ENCODE data around the gene FAM200A.
"Not testable (repeated sequence)": the region's sequence is repeated elsewhere in the genome, so short reads cannot be mapped to it uniquely, and the experiment has no call there.

The FAM200A gene

GRCh38 chr7:99558306-99559174 is 6.6 kb upstream of the FAM200A start, which contains the start of gene ZNF655:
TSS of gene ZNF655 (plus strand) at chr7:99558642. CDS start at chr7:99560560, 1,918 bp downstream.
- DNase-seq = peak; percentile 58

- no peak for DNase-seq
These were observed 6.0 kb upstream of the FAM200A start for GRCh38 chr7:99557940-99558305.

- DNase-seq = no peak
These were observed 5.3 kb upstream of the FAM200A start for GRCh38 chr7:99557196-99557607.

GRCh38 chr7:99554939-99555338 is 3.0 kb upstream of the FAM200A start:
- DNase-seq = no peak

GRCh38 chr7:99553039-99553438 is 1.1 kb upstream of the FAM200A start:
- no peak for DNase-seq

- no peak for DNase-seq
These were observed 580 bp downstream of the FAM200A start for GRCh38 chr7:99551334-99551733.

GRCh38 chr7:99549545-99549944 is 2.4 kb downstream of the FAM200A start:
- not testable (repeated sequence) for DNase-seq

GRCh38 chr7:99545308-99545707 is 6.6 kb downstream of the FAM200A start:
- not testable (repeated sequence) for DNase-seq

GRCh38 chr7:99543916-99544315 is 8.0 kb downstream of the FAM200A start:
- no peak for DNase-seq

GRCh38 chr7:99543081-99543671 is 8.7 kb downstream of the FAM200A start:
- DNase-seq = no peak

GRCh38 chr7:99541212-99541611 is 10.7 kb downstream of the FAM200A start:
- no peak for DNase-seq

- no peak for DNase-seq
These were observed 11.4 kb downstream of the FAM200A start for GRCh38 chr7:99540542-99540941.

- no peak for DNase-seq
These were observed 12.6 kb downstream of the FAM200A start for GRCh38 chr7:99539213-99539811.

GRCh38 chr7:99535667-99536066 is 16.2 kb downstream of the FAM200A start:
- DNase-seq = no peak

- no peak for DNase-seq
These were observed 20.6 kb downstream of the FAM200A start for GRCh38 chr7:99531354-99531765.

- DNase-seq = no peak
These were observed 26.0 kb downstream of the FAM200A start for GRCh38 chr7:99525713-99526440.

- no peak for DNase-seq
These were observed 30.5 kb downstream of the FAM200A start for GRCh38 chr7:99521399-99521798.

- DNase-seq = no peak
These were observed 37.9 kb downstream of the FAM200A start for GRCh38 chr7:99514050-99514449.

GRCh38 chr7:99505324-99505662 is 46.6 kb downstream of the FAM200A start:
- DNase-seq = no peak

- peak; percentile 89 for DNase-seq
These were observed 47.2 kb downstream of the FAM200A start, which contains the start of gene ZKSCAN5 for GRCh38 chr7:99504603-99505323. TSS of gene ZKSCAN5 (plus strand) at chr7:99504662. CDS start at chr7:99506045, 1,383 bp downstream.

- DNase-seq = no peak
These were observed 47.7 kb downstream of the FAM200A start for GRCh38 chr7:99504281-99504602.

- not testable (repeated sequence) for DNase-seq
These were observed 50.7 kb downstream of the FAM200A start for GRCh38 chr7:99501236-99501635.

- peak; percentile 3 for DNase-seq
These were observed 51.3 kb downstream of the FAM200A start for GRCh38 chr7:99500637-99501009.
